Islet precursor cell (in vitro differentiated cells): ENCODE measurements around the gene SNRNP27.
"Not testable (repeated sequence)": the region's sequence is repeated elsewhere in the genome, so short reads cannot be mapped to it uniquely, and the experiment has no call there.

Experiments used
- DNase-seq: peaks from one replicate; pipeline ENCODE4 v3.0.0-alpha.2; 2018

Gene SNRNP27

GRCh38 chr2:69893684-69894551 lies at the start of gene SNRNP27:
TSS of gene SNRNP27 (plus strand) at chr2:69893956. CDS start at chr2:69893985, 29 bp downstream.
- peak; percentile 79 for DNase-seq

DNA sequence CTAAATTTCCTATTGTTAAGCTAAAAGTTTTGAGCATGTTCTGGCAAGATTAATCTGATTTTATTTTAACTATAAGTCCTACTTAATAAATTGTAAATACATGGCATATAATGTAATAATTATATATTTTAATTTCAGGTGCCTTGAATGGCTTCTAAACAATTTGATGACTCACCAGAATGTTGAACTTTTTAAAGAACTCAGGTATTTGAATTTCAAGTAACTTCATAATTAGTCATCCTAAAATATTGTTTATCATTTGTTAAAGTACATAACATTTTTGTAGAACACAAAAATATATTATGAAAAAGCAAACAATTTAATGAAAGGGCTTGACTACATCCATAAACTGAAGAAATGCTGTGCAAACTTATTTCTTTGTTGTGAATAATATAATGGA lies 49.8 kb upstream of the SNRNP27 start:
- no peak for DNase-seq

- DNase-seq: no peak
Observed at GRCh38 chr2:69844560-69844959, 49.2 kb upstream of the SNRNP27 start.

DNA sequence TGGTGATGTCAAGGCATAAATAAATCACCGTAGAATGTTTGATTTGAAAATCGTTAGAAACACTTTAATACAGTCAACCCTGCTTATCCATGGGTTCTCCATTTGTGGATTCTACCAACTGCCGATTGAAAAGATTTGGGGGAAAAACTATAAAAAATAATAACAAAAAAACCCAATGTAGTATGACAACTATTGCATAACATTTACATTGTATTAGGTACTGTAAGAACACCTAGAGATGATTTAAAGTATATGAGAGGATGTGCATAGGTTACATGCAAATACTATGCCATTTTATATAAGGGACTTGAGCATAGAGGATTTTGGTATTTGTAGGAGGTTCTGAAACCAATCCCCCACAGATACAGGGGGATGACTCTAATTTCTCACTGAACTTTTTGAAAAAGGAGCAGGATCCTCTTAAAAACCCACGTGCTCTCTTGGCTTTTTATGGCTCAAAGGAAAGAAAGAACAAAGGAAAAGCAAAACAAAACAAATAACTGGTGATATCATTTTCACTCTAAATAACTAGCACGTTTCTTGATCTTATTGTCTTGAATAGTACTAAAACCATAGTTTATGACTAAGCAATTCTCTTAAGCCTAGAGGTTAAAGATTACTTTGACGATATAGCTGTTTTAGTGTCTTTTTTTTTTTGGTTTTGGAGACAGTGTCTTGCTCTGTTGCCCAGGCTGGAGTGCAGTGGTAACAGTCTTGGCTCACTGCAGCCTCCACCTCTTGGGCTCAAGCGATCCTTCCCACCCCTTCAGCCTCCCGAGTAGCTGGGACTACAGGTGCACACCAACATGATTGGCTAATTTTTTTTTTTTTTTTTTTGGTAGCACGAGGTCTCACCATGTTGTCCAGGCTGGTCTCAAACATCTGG lies 47.3 kb upstream of the SNRNP27 start:
- no peak for DNase-seq

DNA sequence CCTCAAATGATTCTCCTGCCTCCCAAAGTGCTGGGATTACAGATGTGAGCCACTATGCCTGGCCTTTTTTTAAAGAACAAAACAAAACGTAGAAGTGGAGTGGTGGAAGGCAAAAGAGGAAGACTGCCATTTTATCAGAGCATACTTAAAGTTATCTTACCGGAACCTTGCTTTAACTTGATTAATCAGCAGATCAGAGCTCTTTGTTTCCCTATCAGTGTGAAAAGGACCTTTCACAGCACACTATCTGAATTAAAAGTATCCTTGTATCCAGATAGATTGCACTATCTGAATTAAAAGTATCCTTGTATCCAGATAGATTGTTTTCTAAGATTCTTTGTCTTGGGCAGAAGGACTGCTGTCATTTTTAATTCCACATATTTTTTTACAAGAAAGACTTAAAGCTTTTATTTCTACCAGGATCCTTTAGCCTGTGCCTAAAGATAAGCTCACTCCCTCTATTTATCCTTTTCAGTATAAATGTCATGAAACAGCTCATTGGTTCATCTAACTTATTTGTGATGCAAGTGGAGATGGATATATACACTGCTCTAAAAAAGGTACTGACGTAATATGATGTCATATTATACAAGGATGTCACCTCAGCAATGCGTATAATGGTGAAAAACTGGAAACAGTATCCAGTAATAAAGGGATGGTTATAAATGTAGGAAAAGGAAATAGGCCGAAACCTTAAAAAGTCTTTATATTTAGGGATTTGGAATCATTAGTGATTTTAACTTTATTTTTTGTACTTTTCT lies 46.5 kb upstream of the SNRNP27 start:
- no peak for DNase-seq

- DNase-seq: no peak
Observed at GRCh38 chr2:69848186-69848790, 45.5 kb upstream of the SNRNP27 start.

DNA sequence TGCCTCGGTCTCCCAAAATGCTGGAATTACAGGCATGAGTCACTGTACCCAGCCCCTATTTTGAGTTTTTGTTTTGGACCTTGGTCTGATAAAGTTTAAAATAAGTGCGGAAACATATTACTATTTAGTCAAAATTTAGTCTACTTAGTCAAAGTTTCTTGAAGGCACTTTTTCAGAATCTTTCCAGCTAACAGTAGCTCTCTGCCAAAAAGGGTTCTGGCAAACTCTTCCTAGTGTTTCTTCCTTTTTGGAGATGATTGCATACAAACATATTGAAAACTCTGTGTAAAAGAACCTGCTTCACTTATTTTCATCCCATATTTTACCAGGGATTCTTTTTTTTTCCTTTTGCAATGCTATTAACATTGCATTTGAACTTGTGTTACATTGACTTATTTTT lies 35.5 kb upstream of the SNRNP27 start:
- no peak for DNase-seq

DNA sequence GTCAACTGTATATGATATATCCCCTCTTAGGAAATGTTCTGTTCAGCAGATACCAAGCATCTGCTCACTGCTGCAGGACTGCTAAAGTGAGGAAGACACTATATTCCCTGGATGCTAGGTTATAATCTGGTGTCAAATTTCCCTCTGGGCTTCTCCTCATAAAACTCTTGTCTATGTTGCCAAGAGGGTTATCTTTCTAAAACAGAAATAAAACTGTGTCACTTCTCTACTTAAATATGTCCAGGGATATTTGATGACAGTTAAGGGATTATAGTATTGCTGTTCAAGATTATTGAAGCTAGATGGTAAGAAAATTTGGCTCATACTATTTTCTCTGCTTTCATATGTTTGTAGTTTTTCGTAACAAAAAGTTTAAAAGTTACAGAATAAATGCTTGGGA lies 30.5 kb upstream of the SNRNP27 start:
- DNase-seq: no peak

DNA sequence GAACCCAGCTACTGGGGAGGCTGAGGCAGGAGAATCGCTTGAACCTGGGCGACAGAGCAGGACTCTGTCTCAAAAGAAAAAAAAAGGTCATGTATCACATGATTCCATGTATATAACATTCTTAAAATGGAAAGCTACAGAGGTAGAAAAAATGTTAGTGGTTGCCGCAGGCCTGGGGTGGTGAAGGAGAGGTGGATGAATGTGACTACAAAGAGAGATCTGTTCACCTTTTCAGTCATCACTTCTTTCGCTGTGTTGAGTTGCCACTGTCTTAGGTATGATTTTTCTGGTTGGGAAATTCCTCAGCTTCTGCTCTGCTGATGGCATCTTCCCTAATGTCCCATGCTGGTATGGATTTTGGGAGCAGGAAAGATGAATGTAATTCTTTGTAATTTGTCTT lies 5.3 kb upstream of the SNRNP27 start:
- DNase-seq: no peak

DNA sequence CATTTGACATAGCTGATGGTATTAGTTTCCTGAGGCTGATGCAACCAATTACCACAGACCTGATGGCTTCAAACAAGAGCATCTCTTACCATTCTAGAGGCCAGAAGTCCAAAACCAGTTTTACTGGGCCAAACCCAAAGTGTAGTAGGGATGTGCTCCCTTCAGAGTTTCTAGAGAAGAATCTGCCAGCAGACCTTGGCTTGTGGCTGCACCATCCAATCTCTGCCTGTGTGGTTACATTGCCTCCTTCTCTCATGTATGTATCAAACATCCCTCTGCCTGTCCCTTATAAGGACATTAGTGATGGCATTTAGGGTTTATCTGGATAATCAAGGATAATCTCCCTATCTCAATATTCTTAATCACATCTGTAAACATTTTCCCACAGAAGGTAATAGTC lies 4.5 kb upstream of the SNRNP27 start:
- no peak for DNase-seq

- no peak for DNase-seq
Observed at GRCh38 chr2:69890881-69891280, 2.9 kb upstream of the SNRNP27 start.

GRCh38 chr2:69892838-69893424 lies 825 bp upstream of the SNRNP27 start:
- not testable (repeated sequence) for DNase-seq

DNA sequence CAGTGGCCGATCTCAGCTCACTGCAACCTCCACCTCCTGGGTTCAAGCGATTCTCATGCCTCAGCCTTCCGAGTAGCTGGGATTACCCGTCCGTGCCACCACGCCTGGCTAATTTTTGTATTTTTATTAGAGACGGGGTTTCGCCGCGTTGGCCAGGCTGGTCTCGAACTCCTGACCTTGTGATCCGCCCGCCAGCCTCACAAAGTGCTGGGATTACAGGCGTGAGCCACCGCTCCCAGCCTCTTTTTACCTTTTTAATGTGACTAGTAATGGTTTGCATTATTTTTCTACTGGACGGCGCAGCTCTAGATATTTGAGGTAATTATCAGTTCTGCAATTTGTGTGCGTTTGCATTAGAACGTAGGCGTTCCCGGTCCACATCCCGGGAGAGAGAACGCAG lies 981 bp downstream of the SNRNP27 start:
- not testable (repeated sequence) for DNase-seq

GRCh38 chr2:69902213-69902922 lies 8.6 kb downstream of the SNRNP27 start:
- no peak for DNase-seq

DNA sequence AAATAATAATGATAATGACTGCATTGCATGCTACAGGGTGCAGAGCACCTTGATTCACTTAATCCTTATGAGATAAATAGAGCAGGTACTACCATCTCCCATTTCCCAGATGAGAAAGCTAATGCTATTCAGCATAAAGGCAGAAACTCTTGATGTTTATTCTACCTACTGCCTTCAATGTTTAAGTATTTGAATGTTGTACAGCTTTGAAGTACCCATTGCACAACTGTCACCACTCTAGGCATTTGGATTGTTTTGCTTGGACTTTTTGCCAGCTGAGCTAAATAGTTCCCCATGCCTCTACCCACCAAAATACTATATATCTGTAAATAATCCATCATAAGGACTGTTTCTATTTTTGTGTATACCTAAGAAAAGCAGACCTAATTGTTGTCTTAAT lies 13.5 kb downstream of the SNRNP27 start:
- DNase-seq: no peak

GRCh38 chr2:69911985-69912563 lies 18.3 kb downstream of the SNRNP27 start:
- DNase-seq: no peak

GRCh38 chr2:69914164-69914949 lies 20.6 kb downstream of the SNRNP27 start:
- peak; percentile 100 for DNase-seq

- peak; percentile 59 for DNase-seq
Observed at GRCh38 chr2:69914950-69915945, 21.5 kb downstream of the SNRNP27 start, which contains the start of gene MXD1. TSS of gene MXD1 (plus strand) at chr2:69915109. CDS start at chr2:69915331, 222 bp downstream.

DNA sequence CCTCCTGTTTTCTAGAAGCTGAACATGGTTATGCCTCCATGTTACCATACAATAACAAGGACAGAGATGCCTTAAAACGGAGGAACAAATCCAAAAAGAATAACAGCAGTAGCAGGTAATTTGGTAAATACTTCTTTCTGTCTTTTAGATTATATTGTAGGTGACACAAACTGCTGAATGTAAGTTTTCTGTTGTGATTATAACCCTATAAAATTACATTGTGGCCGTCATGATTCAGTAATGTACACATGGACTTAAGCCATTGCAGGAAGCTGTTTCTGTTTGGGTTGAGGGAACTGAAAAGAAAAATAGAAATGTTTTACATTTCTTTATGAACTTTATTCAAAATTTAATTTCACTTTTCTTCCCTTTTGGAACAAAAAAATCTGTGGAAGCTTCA lies 22.4 kb downstream of the SNRNP27 start:
- no peak for DNase-seq
